Neutrophil (primary cell): ENCODE results near the gene CCDC27.

Experiments used
- H3K27ac ChIP-seq: fragments of 200-600 bp; sonication (generic); 2 replicates; pipeline ENCODE4 v1.5.1; 2016; ENCODE audit warnings: mild to moderate bottlenecking, moderate library complexity
- H3K27me3 ChIP-seq: fragments of 200-600 bp; sonication (generic); 2 replicates; pipeline ENCODE4 v1.6.0; 2016; ENCODE audit warnings: mild to moderate bottlenecking
- H3K36me3 ChIP-seq: fragments of 200-600 bp; sonication (generic); 2 replicates; pipeline ENCODE4 v1.5.1; 2017
- H3K4me1 ChIP-seq, 2 experiments: fragments of 200-600 bp in 1 of 2; sonication (generic) in 1 of 2; 1 replicate in 1 of 2; 2 replicates in 1 of 2; pipeline versions ENCODE4 v1.5.1 to v1.6.1; 2013 to 2016; ENCODE audit warnings: low read depth in 1 of 2, low read length in 1 of 2, mild to moderate bottlenecking in 1 of 2, moderate library complexity in 1 of 2; ENCODE audit not compliant: control insufficient read depth in 1 of 2, insufficient read depth in 1 of 2
- H3K4me3 ChIP-seq, 2 experiments: fragments of 200-600 bp in 1 of 2; sonication (generic) in 1 of 2; 1 replicate in 1 of 2; 2 replicates in 1 of 2; pipeline ENCODE4 v1.5.1; 2013 to 2016; ENCODE audit warnings: low read depth in 1 of 2, low read length in 1 of 2, mild to moderate bottlenecking in 1 of 2, moderate library complexity in 1 of 2
- H3K9me3 ChIP-seq: fragments of 200-600 bp; sonication (generic); 2 replicates; pipeline ENCODE4 v1.5.1; 2016
- TF ChIP-seq, protein P1 (sequence below): fragments of 200-600 bp; sonication (generic); IDR thresholded peaks from 2 replicates; pipeline ENCODE4 v1.5.1; 2016; ENCODE audit warnings: antibody characterized with exemption

Gene CCDC27

DNA sequence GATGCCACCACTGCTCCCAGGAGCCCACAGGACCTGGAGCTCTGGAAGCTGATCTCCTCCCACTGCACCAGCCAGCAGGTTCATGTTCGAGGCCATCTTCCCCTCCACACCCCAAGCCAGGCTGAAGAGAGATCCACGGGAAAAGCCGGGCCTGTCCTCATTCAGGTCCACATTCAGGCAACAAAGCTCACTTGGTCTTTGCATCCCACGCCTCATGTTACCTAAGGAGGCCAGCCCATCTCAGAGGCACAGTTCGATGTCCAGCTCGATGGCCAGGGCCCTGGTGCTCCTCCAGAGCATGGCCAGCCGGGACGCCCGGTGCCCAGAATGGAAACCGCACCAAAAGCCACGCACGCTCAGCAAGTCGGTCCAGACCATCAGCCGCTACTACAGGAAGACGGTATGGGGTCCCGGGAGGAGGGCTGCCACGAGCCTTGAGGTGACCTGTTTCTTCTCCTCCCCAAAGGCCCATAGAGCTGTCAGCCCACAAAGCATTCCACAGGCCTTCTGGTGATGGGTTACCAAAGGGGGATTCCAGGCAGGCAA, at the start of gene CCDC27:
Gene CCDC27 (plus strand): TSS at position 51 of the 546 bp plus-strand sequence. CDS start 32 bp downstream, at position 83.
- H3K27me3 ChIP-seq = peaks cover 43% of the 10 kb centered on the region
- TF ChIP-seq, protein P1, sequence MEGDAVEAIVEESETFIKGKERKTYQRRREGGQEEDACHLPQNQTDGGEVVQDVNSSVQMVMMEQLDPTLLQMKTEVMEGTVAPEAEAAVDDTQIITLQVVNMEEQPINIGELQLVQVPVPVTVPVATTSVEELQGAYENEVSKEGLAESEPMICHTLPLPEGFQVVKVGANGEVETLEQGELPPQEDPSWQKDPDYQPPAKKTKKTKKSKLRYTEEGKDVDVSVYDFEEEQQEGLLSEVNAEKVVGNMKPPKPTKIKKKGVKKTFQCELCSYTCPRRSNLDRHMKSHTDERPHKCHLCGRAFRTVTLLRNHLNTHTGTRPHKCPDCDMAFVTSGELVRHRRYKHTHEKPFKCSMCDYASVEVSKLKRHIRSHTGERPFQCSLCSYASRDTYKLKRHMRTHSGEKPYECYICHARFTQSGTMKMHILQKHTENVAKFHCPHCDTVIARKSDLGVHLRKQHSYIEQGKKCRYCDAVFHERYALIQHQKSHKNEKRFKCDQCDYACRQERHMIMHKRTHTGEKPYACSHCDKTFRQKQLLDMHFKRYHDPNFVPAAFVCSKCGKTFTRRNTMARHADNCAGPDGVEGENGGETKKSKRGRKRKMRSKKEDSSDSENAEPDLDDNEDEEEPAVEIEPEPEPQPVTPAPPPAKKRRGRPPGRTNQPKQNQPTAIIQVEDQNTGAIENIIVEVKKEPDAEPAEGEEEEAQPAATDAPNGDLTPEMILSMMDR = no peak
- H3K9me3 ChIP-seq = no peaks in the 10 kb centered on the region
- no peak within 1 kb of the TSS for H3K27ac ChIP-seq
- H3K4me1 ChIP-seq = peaks cover 4 to 5% of the 10 kb centered on the region in 2 experiments
- no peak within 1 kb of the TSS for H3K4me3 ChIP-seq
- H3K36me3 ChIP-seq = no peaks in the 10 kb centered on the region

DNA sequence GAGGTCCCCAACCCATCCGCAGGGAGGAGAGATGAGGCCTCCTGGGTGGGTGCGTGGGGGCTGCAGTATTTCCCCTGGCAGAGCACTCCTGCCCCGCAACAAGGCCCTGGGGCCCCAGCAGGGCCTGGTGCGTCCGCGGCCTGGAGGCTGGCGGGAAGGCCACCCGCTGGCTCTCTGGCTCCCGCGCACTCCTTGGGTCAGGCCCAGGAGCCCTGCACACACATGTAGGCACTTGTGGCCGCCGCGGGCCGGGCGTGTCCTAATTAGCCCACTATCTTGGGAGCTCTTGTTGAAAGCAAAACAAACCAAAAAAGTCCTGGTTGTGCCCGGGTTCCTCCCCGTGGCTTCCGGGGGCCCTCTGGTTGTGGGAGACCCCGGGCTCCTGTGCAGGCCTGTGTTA, 49.7 kb upstream of the CCDC27 start:
- Histone ChIP-seq H3K27ac (no peak overlapping the region), H3K4me3 (no peak overlapping the region), H3K36me3 (no peaks in the 10 kb centered on the region), H3K9me3 (no peaks in the 10 kb centered on the region), H3K27me3 (peaks cover 64% of the 10 kb centered on the region), H3K4me1 (peaks cover 5 to 6% of the 10 kb centered on the region in 2 experiments)
- TF ChIP-seq, protein P1 = no peak

DNA sequence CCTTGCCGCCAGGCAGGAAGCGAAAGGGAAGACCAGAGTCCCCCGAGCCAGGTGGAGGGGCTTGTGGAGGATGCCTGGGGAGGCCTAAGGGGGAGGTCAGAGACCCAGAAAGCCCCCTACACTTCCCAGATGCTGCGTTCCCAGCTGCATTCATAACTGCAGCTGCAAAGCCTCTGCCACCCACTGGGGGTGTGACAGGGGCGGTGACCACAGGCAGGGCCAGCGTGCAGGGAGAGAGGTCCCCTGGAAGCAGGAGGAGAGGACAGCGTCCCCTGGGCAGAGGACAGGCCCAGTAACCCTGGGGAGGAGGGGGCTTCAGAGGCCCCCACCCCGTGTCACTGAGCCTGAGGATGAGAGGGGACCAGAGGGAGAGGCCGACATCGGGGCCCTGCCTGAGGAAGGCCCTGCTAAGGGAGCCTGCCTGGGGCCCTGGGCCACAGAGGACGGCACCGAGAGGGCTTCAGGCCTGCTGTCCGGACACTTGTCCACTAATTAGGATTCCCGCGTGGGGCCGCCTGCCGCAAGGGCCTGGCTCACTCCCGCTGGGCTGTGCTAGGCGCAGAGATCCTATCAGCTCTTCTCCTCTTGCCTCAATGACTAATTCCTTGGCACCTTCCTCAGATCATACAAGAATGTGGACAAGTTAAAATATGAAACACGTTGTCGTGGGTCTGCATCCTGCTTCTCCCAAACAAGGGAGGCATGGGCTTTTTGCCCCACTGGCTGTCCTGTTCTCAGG, 49.1 kb upstream of the CCDC27 start:
- H3K27me3 ChIP-seq = peaks cover 70% of the 10 kb centered on the region
- H3K27ac ChIP-seq = no peak overlapping the region
- peaks cover 5 to 6% of the 10 kb centered on the region in 2 experiments for H3K4me1 ChIP-seq
- TF ChIP-seq, protein P1 = no peak
- H3K4me3 ChIP-seq = no peak overlapping the region
- no peaks in the 10 kb centered on the region for H3K9me3 ChIP-seq
- H3K36me3 ChIP-seq = no peaks in the 10 kb centered on the region

DNA sequence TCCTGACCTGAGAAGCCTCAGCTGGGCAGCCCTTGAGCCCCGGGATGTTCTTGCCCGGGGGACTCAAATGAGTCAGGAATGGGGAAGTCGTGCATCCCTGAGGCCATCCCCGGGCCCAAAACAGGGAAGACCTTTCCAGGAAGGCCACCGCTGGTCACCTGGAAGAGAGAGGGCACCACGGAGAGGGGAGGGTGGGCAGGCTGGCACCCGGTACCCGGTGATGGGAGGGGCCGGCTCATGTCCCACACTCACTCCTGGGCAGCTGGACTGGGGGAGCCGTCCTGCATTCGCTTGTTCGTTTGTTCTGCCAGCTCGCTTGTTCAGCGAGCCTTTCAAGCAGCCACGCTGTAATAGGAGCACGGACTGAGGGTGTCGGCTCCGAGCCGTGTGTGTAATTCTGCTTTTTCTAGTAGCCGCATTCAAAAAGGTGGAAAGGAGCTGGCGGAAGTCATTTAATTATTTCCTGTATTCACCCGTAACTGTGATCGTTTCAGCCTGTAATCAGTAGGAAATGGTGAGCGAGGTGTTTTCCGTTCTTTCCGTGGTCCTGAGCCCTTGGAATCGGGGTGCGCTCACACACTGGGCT, 48.4 kb upstream of the CCDC27 start:
- Histone ChIP-seq H3K27ac (no peak overlapping the region), H3K27me3 (peaks cover 77% of the 10 kb centered on the region), H3K36me3 (no peaks in the 10 kb centered on the region), H3K4me3 (peak overlapping the region in 1 of 2 experiments; percentile 17), H3K9me3 (no peaks in the 10 kb centered on the region), H3K4me1 (peaks cover 5 to 6% of the 10 kb centered on the region in 2 experiments)
- TF ChIP-seq, protein P1 = no peak

DNA sequence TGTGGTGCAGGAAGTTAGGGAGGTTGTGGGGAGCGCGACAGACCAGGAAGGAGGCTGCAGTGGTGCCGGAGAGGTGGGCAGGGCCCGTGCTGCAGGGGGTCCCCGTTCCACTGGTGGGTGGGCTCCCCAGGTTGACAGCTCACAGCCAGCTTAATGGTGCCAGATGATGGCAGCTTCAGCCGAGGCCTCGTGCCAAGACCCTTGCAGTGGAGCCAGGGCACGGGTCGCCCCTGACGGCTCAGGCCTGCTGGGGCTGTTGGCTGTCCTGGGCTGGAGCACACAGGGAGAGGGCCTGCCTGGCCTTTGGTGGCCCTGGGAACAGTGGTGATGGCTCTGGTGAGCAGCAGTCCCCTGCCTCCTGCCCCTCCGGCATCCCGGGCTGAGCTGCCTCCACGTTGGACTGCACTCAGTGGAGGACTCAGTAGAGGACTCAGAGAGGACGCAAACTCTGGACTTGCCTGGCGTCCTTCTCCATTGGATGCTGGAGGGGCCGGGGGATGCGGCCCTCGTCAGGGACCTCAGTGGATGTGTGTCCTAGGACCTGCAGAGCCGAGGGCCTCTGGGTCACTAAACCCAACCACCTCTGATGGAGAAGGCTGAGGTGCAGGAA, 46.8 kb upstream of the CCDC27 start:
- H3K27me3 ChIP-seq = peaks cover 78% of the 10 kb centered on the region
- H3K27ac ChIP-seq = no peak overlapping the region
- no peak overlapping the region for H3K4me3 ChIP-seq
- H3K9me3 ChIP-seq = no peaks in the 10 kb centered on the region
- H3K4me1 ChIP-seq = peaks cover 5 to 6% of the 10 kb centered on the region in 2 experiments
- H3K36me3 ChIP-seq = no peaks in the 10 kb centered on the region
- TF ChIP-seq, protein P1 = no peak
